Left colon (tissue), 2 donors: Measurements from ENCODE around the gene FOXD4L1. TPM values are rescaled to one million over a fixed set of nuclear protein-coding genes. Genes with fewer than 3 reads are reported as not detected.
"Not testable (repeated sequence)": the region's sequence is repeated elsewhere in the genome, so short reads cannot be mapped to it uniquely, and the experiment has no call there.

ENCODE experiments used
- ATAC-seq: fragments of 200-7000 bp; cut with Tn5 transposase; one replicate; pipeline ENCODE4 v1.9.1; 2020; ENCODE audit warnings: mild to moderate bottlenecking, moderate library complexity
- DNase-seq, 2 donors: peaks; one replicate each; pipeline ENCODE4 v3.0.0-alpha.2; 2020
- intact Hi-C, 2 donors: fragments of 100-400 bp; cut with DNase I in 1 of 2; cut with micrococcal nuclease in 1 of 2; formaldehyde crosslinking; loops; one replicate each; pipeline versions ENCODE4 v1.11.2 to v1.14.0; 2022; cut with DNase I, micrococcal nuclease
- long read RNA-seq: library from polyadenylated mRNA; unstranded; transcript quantifications from one replicate; pipeline ENCODE4 v2.0.0, GENCODE V29; 2021
- total RNA-seq, 2 donors: library from RNA; stranded (reverse); fragmentation: NEBNext Ultra II Directional; extraction: Animal tissue kit (Norgen Biotek cat#: 25700); gene quantifications; one replicate each; pipeline ENCODE4 v1.2.1, GENCODE V29; 2021
- donor health status: DM: no; HTN: no; CAD: no.
- donor health status: DM: yes; HTN: yes; CAD: no.

Gene FOXD4L1
- total RNA-seq = under 1 TPM; 0.20 to 0.27 TPM
- long read RNA-seq = 0 reads

DNA sequence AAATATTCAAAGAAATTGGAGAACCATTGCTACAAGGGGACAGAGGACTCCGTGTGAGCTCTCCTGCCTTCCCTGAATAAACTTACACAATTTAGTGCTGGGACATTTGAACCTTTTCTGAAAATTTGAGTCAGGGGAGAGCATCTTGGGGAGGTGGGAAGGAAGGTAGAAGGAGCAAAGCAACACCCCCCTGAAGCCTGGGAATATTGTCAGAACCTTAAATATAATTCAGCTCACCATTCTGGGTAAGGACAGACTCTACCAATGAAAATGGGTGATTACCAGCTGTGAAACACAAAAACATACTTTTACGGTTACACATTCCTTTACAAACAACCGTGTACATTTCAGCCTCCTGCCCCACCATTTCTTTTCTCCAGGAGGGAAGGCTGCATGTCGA is at the start of gene FOXD4L1:
Gene FOXD4L1 (plus strand): TSS at position 301 of the 400 bp plus-strand sequence. CDS start 592 bp downstream, outside the sequence.
- not testable (repeated sequence) for ATAC-seq

DNA sequence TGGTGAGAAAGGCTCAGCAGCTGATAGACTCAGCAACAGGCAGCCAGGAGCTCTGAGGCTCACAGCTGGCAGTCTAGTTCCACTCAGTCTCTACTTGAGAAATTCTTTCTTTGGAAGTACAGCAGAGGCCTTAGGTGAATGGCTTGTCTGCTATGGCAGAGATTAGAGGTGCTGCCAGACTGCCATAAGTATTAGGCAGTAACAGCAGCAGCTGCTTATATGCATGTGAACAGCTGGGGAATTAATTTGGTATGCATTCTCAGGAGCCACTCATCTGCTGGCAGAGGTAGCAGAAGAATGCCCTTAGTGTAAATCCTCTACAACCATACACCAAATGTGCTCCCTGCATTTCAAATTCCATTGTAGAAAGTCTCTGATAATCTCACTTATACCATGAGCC is 32.7 kb upstream of the FOXD4L1 start:
- intact Hi-C loops, DNase-seq: not testable (repeated sequence)

More for the DNA sequence above, at the start of gene FOXD4L1:
- intact Hi-C loops, DNase-seq: not testable (repeated sequence)

DNA sequence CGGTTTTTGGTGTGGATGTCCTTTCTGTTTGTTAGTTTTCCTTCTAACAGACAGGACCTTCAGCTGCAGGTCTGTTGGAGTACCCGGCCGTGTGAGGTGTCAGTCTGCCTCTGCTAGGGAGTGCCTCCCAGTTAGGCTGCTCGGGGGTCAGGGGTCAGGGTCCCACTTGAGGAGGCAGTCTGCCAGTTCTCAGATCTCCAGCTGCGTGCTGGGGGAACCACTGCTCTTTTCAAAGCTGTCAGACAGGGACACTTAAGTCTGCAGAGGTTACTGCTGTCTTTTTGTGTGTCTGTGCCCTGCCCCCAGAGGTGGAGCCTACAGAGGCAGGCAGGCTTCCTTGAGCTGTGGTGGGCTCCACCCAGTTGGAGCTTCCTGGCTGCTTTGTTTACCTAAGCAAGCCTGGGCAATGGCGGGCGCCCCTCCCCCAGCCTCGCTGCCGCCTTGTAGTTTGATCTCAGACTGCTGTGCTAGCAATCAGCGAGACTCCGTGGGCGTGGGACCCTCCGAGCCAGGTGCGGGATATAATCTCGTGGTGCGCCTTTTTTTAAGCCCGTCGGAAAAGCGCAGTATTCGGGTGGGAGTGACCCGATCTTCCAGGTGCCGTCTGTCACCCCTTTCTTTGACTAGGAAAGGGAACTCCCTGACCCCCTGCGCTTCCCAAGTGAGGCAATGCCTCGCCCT is 21.6 kb upstream of the FOXD4L1 start:
- ATAC-seq, intact Hi-C loops, DNase-seq: not testable (repeated sequence)

More for the DNA sequence above, 32.7 kb upstream of the FOXD4L1 start:
- ATAC-seq = not testable (repeated sequence)

DNA sequence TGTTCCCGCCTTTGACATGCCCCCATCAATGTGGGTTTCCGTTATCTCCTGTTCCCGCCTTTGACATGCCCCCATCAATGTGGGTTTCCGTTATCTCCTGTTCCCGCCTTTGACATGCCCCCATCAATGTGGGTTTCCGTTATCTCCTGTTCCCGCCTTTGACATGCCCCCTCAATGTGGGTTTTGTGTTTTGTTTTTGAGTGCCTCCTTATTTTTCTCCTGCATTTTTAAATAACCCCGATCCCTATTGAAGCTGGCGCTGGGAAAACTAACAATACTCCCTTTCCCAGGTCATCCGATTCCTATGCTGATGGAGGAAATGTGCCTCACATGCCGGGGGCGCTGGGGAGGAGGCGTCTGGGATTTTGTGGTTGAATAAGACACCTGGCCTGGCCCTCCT is 1.9 kb upstream of the FOXD4L1 start:
- DNase-seq, ATAC-seq, intact Hi-C loops: not testable (repeated sequence)

DNA sequence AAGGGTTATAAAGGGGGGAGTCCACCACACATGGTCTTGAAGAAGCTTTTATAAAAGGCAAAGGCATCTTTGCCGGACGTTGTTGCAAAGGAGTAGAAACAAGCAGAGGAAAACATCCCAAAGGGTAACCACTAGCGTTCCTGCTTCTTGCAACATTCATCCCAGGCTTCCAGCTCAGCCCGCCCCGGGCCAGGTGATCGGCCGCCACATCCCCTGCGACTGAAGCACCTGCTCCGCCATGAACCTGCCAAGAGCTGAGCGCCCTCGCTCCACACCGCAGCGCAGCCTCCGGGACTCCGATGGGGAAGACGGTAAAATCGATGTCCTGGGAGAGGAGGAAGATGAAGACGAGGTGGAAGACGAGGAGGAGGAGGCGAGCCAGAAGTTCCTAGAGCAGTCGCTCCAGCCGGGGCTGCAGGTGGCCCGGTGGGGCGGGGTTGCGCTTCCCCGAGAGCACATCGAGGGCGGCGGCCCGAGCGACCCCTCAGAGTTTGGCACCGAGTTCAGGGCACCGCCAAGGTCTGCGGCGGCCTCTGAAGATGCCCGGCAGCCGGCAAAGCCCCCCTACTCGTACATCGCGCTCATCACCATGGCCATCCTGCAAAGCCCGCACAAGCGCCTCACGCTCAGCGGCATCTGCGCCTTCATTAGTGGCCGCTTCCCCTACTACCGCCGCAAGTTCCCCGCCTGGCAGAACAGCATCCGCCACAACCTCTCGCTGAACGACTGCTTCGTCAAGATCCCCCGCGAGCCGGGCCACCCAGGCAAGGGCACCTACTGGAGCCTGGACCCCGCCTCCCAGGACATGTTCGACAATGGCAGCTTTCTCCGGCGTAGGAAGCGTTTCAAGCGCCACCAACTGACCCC is 787 bp downstream of the FOXD4L1 start:
- intact Hi-C loops, ATAC-seq, DNase-seq: not testable (repeated sequence)

DNA sequence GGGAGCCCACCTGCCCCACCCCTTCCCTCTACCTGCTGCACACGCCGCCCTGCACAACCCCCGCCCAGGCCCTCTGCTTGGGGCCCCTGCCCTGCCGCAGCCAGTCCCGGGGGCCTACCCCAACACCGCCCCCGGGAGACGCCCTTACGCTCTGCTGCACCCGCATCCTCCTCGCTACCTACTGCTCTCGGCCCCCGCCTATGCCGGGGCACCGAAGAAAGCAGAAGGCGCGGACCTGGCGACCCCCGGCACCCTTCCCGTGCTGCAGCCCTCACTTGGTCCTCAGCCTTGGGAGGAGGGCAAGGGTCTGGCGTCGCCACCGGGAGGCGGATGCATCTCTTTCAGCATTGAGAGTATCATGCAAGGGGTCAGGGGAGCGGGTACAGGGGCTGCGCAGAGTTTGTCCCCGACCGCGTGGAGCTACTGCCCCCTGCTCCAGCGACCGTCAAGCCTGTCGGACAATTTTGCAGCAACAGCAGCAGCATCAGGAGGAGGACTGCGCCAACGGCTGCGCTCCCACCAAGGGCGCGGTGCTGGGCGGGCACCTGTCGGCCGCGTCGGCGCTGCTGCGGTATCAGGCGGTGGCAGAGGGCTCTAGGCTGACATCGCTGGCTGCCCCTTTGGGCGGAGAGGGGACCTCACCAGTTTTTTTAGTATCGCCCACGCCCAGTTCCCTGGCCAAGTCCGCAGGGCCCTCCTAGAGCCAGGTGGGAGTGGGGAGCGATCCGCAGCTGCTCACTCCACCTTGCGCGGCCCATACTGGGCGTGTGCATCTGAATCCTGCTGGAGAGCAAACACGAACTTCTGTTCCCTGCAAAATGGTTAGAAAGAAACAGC is 1.6 kb downstream of the FOXD4L1 start:
- DNase-seq, ATAC-seq, intact Hi-C loops: not testable (repeated sequence)

DNA sequence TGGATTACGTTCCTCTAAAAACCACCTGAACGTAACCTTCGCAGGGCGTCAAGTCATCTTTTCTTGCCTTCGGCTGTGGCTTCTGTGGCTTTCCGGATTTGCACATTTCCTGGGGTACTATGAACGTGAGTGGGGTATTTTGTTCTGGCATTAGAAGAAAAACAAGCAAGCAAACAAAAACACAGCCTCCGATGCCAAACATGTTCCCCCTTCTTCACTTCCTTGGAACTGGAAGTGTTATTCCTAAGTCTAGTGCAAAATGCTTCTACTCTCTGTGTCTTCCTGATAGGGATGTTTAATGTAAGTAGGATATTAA is 2.2 kb downstream of the FOXD4L1 start:
- ATAC-seq, DNase-seq, intact Hi-C loops: not testable (repeated sequence)

DNA sequence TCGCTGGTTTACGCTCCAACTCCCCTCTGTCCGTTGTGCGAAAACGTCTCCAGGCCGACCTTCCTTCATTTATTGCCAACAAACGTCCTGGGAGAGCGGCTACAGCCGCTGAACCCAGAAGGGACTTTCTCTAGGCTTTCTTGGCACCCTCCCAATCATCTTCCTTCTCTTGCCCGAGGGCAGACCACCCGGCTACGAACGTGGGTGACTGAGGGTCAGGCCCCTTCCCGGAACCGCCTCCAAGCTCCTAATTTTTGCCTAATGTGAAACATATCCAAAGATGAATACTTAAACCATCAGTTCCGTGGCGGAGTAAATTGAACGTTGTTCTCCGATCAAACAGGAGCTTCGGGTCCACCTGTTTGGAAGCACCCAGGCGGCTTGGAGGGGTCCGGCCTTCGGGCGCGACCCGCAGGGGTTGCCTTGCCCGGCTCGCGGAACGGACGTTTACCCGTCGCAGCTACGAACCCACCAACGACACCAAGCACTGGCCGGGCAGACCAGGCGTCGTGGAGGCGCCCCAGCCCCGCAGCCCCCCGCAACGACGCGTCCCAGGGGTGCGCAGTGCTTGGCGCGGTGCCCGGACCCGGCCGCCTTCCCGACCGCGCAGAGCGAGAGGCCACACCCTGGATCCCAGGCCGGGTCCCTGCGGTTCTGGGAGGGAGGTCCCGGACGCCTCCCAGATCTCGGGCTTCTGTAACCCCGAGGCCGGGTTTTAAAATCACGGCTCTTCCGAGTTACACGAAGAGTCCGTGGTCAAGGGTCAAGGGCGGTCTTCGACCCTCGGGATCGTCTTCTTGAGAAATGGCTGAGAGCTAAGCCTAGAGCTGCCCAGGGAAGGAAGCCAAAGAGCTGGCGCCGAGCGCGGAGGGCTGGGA is 4.0 kb downstream of the FOXD4L1 start:
- intact Hi-C loops, DNase-seq: not testable (repeated sequence)
- peak; percentile 57 for ATAC-seq

DNA sequence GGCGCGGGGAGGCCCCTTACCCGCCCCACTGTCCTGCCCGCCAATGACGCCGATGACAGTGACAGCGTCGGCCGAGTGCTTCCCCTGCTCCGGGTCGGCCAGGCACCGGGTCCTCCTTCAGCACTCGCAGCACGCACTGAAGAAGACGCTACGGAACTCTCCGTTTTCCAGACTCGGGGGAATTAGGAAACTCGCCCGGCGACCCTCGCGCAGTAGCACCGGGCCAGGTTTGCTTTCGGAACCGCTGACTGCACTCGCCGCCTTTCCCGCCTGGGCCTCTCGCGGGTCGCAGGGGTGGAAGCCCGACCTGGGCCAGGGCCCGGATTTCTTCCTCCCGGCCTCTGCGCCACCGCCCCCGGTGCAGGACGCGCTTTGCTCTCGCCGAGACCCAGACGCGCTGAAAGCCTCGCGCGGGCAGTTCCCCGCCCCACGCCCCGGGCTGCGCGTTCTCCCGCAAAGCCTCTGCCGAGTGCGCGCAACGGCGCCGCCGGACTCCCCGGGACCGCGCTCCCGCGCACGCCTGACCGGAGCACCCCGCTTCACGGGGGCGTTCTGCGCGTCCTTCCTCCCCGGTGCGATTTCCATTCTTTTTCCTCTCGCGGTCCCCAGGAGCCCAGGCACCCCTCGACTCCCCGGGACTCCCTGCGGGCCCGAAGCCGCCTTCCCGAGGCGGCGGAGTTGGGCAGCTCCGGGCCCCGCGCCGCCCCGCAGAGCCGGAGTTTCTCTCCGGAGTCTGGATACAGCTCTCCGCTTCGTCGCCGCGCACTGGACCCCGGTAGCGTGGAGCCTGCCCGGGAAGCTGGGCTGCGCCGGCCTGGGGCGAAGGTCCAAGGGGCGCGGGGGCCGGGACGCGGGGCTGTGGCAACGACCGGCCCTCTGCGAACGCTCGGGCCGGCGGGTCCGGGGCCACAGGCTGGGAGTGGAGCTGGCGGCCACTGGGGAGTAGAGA is 4.9 kb downstream of the FOXD4L1 start:
- intact Hi-C loops, DNase-seq: not testable (repeated sequence)
- peak; percentile 59 for ATAC-seq

DNA sequence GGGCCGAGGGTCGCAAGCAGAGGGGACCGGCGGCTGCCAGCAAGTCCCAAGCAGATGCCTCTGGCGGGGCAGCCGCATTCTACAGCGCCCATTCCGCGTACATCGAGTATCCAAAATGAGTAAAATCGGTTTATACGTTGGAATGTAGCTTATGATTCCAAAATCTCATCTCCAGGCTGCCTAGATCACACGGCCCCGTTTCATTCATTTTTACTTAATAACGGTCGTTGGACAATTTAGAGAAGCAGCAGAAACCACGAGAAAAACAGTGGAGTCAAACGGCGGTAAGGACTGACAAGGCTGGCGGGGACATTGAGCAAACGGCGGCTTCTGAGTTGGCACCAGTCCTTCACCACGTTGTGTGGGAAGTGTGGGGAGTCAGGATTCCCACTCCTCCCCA is 5.6 kb downstream of the FOXD4L1 start:
- intact Hi-C loops, DNase-seq, ATAC-seq: not testable (repeated sequence)

DNA sequence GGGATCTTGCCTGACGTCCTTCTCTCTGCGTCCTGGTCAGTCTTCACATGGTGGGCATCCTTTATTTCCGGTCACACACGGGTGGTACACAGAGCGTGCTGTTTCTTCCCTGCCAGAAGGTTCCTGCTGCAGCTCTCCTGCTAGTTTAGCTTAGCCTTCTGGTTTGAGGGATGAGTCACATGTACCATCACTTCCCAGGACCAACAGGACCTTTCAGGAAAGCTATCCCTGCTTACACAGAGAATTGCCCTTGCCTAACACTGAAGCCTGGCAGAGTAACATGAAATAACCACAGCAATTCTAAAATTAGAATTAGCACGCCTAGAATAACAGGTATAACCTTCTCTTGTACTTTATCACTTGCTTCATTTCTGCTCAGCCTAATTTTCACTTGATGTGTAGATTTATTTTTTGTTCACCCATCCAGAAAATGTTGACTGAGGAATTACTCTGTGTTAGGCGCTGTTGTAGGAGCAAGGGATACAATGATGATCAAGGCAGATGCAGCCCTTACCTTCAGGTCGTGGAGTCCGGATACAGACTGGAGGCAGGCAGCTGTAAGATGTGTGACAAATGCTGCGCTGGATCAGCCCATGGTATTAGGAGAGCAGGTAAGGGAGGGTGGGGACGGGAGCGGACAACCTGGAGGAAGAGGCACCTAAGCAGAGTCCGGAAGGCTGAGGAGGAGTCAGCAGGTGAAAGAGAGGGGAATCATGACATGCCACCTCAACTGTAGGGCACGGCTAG is 9.1 kb downstream of the FOXD4L1 start:
- DNase-seq, intact Hi-C loops: not testable (repeated sequence)
- peak; percentile 25 for ATAC-seq

DNA sequence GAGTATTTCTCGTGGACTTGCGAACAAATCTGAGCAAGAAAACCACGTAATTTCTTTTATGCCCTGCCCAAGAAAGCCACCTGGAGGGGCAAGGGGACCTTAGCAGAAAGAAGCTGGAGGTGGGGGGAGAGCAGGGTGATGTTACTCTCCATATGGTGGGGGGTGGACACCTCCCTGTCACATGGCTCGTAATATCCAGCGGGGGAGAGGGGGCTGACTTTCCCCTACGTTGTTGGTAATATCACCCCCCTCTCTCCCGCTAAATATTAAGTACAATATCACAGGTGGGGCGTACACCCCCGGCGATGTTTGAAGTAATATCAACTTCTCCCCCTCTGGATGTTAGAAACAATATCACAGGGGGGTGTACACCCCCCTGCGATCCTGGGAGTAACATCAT is 9.7 kb downstream of the FOXD4L1 start:
- intact Hi-C loops, ATAC-seq, DNase-seq: not testable (repeated sequence)

DNA sequence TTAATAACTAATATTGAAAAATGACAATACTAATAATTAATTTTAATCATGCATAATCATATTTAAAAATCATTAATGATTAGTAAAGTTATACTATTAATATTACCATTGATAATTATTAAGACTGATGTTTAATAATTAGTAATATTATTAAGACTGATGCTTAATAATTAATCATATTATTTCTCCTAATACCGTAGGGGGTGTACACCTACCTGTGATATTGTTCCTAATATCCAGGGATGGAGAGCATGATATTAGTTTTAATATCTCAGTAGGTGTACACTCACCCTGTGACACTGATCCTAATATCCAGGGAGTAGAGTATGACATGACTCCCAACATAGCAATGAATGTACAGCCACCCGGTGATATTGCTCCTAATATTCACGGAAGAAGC is 12.4 kb downstream of the FOXD4L1 start:
- ATAC-seq, intact Hi-C loops, DNase-seq: not testable (repeated sequence)

DNA sequence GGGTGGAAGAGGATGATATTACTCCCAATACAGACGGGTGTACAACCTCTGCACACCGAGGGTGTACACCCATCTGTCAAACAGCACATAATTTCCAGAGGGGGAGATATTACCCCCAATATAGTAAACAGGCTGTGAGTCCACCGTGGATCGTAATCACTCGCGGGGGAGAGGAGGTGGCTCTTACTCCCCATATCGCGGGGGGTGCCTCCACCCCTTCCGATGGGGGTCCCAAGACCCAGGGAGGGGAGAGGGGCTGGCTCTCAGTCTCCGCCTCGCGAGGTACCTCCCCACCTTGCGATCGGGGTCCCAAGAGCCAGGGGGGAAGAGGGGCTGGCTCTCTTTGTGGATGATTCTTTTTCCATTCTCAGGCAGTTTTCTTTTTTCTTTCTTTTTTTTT is 13.4 kb downstream of the FOXD4L1 start:
- intact Hi-C loops, DNase-seq, ATAC-seq: not testable (repeated sequence)

DNA sequence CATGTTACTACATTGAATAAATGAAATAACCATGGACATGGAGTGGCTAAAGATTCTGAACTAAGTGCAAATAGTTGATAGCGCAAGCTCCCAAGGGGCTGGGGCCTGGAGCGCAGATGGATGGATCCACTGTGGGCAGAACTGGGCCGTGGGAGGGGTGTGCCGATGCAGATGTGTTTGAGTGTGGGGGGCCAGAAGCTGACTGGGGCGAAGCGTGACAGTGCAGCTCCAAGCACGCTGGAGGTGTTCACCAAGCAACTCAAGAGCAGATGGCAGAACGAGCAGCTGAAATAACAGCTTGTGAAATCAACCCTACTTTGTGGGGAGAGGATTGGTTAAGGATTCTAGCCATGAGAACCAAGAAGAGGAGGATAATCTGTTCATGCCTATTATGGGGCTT is 17.0 kb downstream of the FOXD4L1 start:
- DNase-seq, ATAC-seq, intact Hi-C loops: not testable (repeated sequence)

DNA sequence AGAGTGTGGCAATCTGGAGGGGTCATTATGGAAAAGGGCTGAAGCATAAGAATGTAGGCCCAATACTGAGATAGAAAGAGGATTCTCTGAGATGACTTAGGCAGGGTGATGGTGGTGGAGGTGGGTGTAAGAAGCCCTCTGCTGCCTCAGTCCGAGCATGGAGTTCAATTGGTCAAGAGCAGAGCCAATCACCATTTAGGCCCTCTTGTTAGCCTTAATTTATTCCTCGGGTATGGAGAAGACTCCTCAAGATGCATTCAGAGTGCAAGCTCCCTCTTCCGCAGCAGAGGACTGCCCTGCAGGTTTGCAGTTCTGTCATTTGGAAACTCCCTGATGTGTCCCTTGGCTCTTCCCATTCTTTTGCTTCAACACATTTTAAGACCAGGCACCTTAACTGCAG is 17.5 kb downstream of the FOXD4L1 start:
- intact Hi-C loops, ATAC-seq, DNase-seq: not testable (repeated sequence)
